Activated effector memory CD4-positive, alpha-beta T cell treated with anti-CD3 and anti-CD28 coated beads, Interleukin-2, amount 50 U/mL, for 16 hours (primary cell): Measurements from ENCODE around the gene MRRF.

ENCODE experiments used
- DNase-seq: peaks from one replicate; pipeline ENCODE4 v3.0.0-alpha.2; 2020

MRRF gene

DNA sequence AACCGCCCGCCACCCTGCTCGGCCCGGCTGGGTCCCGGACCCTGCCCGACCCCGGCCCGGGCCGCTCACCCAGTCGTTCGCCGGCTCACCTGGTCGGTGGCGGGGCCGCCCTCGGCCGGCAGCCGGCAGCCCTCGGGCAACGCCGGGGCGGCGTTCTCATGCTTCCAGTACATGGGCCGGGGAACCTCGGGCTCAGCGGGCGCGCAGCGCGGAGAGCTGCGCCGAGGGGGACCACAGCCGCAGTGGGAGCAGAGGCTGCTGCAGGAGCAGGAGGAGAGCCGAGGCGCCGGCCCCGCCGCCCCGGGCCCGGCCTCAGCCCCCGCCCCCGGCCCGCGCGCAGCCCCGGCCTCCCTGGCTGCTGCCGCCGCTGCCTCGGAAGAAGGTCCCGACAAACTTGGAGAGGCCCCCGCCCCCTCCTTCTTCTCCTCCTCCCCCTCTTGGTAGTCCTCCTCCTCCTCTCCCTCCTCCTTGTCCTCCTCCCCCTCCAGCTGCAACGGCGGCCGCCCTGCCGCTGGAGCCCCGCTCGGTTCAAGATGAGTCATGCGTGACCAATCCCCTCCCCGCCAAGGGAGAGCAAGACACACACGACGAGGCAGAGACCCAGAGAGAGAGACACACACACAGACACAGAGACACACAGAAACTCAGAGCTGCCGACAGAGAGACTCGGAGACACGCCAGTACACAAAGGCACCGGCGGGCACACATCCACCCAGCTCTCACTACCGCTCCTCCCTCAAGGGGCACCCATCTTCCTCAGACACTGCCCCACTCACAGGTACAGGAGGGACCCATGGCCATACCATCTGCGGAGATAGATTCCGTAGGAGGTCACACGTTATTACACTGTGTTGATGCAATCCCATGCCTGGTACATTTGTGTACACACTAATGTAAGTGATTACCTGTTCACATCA lies 35.9 kb upstream of the MRRF start, which contains the start of gene LHX6:
Gene LHX6, minus strand, starts transcription at position 390 of the 917 bp plus-strand sequence. Its CDS starts 217 bp downstream, at position 173.
- DNase-seq: no peak

DNA sequence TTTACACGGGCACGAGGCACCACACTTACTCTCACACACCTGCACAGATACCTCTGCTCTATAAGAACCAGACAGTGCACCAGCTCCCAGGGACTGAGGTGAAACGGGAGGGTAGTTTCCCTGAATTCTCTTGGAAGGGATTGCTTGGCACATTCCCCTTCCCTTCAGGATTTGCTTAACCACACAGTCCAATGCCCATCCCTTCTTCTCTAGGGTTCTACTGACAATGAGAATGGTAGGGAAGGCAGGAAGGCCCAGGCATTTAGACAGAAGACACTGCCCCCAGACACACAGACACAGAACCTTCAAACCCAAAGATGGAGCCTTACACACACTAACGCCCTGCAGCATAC lies 35.2 kb upstream of the MRRF start:
- no peak for DNase-seq

DNA sequence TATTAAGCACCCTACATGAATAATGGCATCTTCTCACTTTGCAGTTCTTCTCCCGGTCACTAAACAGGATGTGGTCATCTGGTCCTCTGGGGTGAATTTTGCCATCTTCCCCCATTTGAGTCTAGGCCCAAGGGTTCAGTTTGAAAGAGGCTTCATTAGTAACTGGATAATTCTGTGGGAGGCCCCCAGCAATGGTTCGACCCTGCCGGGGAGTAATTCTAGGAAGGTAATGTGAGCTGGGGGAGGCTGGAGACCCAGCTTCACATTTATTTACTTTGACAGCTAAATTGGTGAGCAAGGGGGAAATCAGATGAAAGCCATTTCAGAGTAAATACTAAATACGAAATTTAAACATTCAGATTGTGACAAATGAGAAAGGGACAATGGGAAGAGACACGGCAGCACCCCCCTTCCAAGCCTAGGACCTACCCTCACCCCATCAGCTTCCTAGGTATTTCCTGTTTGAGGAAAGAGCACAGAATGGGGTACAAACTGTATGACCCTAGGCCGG lies 31.8 kb upstream of the MRRF start:
- no peak for DNase-seq

DNA sequence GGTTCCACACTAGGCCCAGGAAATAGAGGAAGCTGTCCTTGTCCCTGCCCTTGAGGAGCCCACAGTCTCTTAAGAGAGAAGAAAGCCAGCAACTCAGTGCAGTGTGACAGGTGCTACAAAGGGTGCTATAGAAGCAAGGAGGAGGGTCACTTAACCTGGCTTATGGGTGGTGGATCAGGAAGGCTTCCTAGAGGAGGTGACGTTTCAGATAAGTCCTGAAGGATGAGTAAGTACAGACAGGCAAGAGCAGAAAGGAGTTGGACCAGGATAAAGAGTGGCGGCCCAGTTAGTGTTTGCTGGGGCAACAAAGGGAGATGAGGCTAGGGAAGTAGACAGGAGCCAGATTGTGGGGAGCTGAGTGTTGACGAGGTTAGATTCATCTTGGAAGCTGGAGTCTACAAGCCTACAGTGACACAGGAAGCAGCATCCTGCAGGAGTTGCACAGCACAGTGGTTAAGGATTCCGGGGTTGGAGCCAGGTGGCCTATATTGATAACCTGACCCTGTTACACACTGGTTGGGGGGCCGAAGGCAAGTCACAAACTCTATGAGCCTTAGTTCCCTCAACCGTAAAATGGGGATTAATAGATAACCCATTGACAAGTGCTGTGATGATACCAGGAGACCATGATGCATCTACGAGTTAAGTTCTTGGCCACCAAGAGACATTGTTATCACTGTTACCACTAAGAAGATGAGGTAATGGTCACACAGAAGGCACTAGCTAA lies 30.5 kb upstream of the MRRF start:
- no peak for DNase-seq

DNA sequence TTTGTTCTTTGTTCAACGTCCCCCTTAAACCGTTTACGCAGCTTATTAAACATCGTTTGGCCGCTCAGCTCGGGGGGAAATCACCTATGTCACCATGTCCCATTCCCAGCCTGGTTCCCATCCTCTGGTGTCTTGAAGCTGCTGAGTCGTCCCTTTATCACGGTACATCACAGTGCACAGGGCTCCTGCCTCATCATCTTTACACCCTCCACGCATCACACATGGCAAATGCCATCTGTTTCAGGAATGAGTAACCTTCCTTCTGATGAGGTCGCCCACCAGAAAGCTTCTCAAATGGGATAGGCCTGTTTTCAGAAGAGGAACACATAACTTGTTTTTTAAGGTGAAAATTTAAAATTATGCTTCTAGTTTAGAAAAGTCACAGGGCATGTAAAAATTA lies 28.0 kb upstream of the MRRF start:
- DNase-seq: no peak

DNA sequence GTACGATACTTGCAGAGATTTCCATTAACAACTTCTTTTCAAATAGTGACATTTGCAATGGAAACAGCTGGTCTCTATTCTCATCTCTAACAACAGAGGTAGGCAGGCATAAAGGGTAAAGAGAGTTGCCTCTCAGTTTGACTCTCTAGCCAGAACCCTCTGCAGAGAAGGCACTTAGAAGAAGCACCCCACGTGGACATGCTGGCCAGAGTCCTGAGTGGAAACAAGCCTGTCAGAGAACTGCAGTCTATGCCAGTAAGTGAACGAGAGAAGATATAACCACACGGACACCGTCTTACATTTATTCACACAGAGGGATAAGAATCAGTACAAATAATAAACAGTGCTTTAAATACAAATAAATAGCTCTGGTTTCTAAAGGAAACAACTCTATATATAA lies 25.0 kb upstream of the MRRF start:
- DNase-seq: no peak

DNA sequence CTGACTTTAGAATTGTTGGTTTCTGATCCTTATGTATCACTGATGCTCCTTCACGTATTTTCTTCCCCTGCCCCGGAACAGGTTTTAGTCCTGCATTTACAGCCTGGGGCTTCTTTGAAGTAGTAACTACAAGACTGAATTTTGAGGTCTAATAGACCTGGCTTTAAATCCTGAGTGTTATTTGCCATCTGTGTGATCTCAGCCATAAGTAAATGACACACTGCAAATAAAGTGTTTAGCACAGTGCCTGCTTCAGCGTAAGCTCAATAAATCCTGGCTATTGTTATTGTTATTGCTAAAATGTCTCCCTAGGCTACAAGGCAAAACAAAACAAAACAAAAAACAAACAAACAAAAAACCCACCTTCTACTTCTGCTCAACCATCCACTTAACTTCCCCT lies 20.3 kb upstream of the MRRF start:
- DNase-seq: no peak

DNA sequence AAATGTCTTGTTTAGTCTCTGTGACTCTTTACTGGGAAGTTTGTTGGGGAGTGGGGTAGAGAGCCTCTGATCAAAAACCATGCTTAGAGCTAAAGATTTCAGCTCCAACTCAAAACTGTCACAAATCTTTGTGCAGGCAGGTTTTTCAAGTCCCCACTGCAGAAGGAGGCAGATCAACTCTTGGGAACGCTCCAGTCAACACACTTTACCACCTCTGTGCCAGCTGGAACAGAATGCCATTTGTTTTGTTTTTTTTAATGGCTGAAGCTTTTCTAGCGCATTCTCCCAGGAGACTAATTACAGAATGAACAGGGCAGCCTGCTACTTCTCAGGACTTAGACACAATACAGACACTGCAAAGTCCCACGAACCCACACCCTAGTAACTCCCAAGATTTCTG lies 18.0 kb upstream of the MRRF start:
- no peak for DNase-seq

DNA sequence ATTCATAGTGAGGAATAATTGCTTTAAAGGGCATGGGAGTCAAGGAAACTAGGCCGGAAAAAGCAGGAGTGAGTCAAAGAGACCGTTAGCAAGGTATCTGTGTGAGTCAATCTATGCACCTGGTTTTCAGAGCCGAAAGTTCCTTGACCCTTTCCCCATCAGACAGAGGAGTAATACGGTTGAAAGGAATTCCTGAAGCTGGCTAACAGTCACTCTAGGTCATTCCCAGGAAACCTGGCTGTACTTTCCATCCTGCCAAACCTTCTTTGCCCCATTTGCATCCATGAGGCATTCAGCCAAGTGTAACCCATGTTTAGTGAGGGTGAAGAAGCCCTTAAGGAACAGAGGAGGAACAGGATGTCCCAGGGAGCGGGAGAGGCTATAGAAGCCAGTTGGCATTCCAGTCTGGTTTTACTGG lies 16.2 kb upstream of the MRRF start:
- no peak for DNase-seq

DNA sequence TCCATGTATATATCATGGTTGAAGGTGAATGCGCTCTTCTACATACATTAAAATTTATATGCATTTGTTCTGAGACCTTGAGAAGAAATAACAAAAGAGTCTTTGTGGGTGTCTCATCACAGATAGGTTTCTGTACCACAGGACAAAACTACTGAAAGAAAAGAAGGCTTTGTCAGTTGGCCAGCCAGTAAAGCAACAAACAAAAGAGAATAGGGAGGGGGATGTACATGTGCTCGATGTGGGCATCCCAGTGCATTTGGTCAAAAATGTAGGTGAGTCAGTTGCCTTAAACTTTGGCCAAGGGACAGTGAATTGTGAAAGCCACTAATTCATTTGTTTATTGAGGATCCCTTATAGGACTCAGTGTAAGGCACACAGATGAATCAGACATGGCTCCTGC lies 13.3 kb upstream of the MRRF start:
- no peak for DNase-seq

DNA sequence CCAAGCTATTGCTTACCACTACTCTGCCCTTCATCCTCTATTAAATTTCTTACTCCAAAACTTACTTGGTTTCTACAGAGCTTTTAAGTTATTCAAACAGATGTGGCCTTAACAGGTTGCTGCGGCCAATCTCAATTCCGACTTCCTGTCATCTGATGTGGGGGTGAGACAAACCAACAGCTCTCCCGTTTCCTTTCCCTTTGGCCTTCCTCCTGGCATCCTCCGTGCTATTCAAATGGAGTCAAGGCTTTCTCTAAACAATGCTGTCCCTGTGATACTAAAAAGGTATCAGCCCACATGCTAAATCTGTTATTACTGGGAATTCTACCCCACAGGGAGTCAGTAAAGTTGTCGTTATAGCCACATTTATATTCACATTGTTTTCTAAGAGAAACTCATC lies 11.9 kb upstream of the MRRF start:
- DNase-seq: no peak

DNA sequence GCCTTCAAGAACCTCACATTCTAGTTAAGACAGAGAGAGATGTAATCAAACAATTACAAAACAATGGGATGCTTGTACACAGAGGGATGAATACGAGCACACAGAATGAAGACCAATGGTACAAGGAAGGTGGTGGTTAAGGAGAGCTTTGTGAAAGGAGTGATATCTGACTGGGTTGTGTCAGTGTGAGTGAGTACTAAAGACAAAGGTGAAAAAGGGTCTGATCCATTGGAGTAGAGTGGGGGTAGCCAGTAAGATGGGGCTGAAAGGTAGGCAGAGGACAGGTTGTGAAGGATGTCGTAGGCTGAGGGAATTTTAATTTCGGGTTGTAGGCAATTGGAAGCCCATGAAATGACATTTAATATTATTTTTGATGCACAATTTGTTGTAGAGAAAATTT lies 9.9 kb upstream of the MRRF start:
- DNase-seq: no peak

DNA sequence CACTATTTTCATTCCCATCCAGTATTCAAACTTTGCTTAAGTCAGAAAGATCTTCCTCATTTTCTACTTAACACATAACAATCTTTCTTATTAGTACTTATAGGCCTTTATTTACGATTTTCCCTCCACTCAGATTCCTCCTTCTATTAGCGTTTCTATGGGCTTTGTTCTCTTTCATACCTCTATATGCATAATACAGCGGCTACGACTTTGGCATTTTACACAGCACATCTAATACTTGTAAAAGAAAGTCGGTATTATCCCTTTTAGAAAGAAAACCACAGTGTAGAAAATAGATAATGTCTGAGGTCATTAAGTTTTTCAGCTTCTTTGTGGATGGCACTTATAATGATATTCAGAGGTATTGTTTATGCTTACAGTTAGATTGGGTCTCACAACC lies 8.5 kb upstream of the MRRF start:
- no peak for DNase-seq

DNA sequence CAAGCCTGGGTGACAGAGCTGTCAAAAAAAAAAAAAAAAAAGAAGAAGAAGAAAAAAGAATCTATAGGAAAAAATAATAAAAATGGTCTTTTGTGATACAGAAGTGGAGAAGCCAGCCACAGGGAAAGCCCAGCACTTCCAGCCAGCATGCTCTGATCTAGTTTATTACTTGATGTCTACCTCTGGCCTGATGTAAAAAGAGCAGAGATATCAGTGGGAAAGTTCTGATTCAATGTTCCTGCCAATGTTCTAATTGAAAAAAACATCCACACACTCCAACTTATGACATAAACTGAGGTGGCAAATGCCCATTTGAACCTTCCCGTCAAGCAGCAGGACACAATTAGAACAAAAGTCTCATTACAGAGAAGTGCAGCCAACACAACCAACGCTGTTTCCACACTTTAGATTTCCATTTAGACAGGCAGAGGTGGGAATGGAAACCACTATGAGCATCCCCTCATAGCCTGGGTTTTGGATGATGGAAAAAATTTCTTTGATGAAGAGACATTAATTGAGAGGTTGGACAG lies 5.7 kb upstream of the MRRF start:
- no peak for DNase-seq

DNA sequence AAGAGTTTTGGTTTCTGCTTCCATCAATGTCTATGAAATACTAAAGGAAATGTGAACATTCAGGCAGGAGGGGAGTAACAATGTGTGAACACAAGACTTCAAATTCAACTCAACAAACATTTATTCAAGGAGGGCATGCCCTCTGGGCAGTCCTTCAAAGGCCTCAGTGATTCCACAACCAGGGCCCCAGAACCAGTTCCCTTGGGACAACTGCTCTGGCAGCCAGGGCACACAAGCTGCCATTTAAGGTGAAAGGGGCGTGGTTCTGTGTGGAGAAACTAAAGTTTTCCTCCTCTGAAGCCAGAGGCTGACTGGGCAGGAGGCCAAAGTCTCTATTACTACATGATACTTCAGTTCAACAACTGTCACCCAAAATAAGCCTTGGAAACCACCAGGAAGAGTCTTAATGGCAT lies 3.2 kb upstream of the MRRF start:
- DNase-seq: no peak

DNA sequence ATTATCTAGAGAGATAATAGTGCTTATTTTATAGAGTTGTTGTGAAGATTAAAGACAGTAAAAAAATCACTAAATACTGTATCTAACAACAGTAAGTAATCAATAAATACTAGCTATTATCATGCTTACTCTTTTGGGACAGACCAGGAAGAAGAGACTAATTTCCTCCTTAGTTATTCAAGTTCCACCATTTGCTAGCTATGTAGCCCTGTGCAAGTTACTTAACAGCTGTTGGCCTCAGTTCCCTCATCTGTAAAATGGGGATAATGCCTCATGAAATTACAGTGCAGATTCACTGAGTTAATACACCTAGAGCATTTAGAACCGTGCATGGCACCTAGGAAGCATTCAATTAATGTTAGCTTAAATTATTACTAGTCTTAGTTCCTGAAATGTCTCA lies 2.6 kb upstream of the MRRF start:
- DNase-seq: no peak

DNA sequence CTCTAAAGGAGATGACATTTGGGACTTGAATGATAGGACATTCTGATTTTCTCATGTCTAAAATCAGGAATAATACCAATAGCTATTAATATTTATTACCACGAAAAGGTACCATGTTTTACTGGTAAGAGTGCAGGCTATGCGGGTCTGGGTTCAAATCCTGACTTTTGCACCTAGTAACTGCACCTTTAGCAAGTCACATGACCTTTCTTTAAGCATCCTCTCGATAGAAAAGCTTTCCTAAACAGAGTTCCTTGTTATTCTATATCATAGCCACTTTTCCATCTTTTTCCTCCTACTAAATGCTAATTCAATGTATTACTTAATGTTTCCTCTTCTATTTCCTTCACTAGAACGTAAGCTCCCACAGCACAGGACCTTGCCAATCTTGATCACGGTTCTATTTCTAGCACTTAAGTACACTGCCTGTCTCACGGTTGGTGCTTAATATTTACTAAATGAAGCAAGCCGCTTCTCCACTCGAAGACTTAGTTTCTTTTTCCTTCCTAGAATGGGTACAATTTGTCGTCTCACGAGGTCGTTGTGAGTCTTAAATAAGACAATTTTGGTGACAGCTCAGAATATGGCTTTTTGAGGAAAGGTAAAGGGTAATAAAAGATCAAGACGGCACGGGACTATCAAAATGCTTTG lies 858 bp upstream of the MRRF start:
- DNase-seq: no peak

DNA sequence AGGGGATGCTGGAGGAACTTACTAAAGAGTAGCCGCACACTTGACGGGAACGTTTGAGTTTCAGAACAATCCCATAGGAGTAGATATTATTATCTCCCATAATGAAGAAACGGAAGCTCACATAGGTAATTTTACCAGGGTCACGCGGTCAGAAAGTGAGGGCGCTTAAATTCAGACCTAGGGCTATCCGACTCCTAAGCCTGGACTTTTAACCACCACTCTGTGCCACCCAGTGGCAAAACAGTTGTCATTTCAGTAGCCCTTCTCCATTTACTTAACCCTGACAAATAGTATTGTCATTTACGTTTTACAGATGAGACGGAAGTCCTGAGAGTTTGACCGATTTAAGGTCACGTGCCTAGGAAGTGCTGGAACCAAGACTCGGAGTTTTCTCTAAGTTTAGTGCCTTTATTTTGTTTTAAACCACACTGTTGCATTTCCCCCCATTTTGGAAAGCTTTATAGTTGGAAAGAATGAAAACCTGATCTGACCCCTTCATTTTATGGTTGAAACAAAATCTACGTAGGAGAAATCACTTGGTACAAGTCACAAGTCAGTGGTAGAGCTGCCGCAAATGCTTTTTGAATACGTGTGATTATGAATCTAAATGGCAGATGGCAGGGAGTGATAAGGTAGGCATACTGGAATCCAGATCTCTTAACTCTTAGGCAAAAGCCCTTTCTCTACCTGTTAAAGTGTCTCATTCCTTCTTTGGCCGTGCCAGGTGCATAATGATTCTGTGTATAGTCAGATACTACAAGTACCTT lies 650 bp downstream of the MRRF start:
- no peak for DNase-seq

DNA sequence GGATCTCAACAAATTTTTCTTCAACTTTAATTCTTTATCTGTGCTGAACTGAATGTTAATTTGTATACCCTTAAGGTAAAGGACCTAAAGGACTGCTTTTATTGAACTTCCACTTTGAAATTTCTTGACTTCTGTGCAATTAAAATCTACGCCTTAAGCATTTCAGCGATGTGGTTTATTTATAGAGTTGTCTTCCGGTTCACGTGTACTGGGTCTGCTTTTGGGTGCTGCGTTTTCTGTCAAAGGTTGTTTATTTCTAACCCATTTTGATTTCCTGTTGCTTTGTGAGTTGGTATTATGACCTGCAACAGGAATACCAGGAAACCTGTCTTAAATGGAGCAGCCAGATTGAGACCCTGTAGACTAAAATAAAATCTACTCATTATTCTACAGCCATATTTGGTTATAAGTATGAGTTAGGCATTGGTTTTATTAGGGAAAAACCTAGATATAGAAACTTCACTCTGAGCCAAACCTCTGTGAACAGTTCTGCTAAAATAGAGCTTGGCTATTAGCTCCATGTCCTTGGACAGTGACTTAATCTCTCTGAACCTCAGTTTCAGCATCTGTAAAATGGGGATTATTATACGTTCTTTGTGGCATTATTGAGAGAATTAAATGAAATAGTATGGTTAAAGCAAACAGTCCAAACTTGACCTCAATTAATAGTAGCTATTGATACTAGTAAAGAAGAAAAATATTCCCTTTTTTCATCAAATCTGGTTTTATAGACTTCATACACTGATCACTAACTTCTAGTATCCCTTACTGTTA lies 3.5 kb downstream of the MRRF start:
- DNase-seq: no peak

DNA sequence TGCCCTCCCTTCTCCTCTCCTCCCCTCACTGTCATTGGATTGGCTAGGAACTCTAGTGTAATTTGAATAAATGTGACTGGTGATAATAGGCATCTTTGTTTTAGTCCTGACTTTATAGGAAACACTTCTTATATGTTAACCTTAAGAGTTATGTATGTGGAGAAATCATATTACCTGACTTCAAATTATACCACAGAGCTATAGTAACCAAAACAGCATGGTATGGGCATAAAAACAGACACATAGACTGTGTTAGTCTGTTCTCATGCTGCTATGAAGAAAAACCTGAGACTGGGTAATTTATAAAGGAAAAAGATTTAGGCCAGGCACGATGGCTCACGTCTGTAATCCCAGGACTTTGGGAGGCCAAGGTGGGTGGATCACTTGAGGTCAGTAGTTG lies 9.4 kb downstream of the MRRF start:
- no peak for DNase-seq

DNA sequence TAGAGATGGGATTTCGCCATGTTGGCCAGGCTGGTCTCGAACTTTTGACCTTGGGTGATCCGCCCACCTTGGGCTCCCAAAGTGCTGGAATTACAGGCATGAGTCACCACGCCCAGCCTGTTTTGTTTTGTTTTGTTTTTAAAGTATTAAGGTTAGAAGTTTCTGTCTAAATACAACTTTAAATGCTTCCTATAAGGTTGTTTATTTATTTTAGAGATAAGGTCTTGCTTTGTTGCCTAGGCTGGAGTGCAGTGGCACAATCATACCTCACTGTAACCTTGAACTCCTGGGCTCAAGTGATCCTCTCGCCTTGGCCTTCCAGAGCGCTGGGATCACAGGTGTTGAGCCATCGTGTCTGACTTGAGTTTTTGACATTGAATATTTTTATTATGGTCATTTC lies 11.4 kb downstream of the MRRF start:
- DNase-seq: no peak
